Thoracic aorta (tissue), 2 donors: Measurements from ENCODE around the gene MAN1C1. TPM values are rescaled to one million over a fixed set of nuclear protein-coding genes. Genes with fewer than 3 reads are reported as not detected.

Source experiments
- ATAC-seq: fragments of 150-250 bp; one replicate; pipeline ENCODE4 v1.8.0; 2017; ENCODE audit warnings: low read depth; ENCODE audit not compliant: insufficient number of reproducible peaks, low FRiP score
- DNase-seq: peaks from one replicate; pipeline ENCODE4 v3.0.0-alpha.2; 2020; ENCODE audit warnings: low spot score
- H3K27ac ChIP-seq, 2 donors: fragments of 200-600 bp; sonication (generic); 1 replicate in 1 of 2; 2 replicates in 1 of 2; pipeline ENCODE4 v1.5.1; 2016; ENCODE audit warnings: mild to moderate bottlenecking in 2 of 2, moderate library complexity in 2 of 2
- H3K27me3 ChIP-seq: fragments of 200-600 bp; sonication (generic); replicated peaks from 2 replicates; pipeline ENCODE4 v1.6.0; 2016; ENCODE audit warnings: mild to moderate bottlenecking; ENCODE audit not compliant: insufficient read depth
- H3K36me3 ChIP-seq: fragments of 200-600 bp; sonication (generic); one replicate; pipeline ENCODE4 v1.5.1; 2016
- H3K4me1 ChIP-seq, 2 donors: fragments of 200-600 bp; sonication (generic); 1 replicate in 1 of 2; 2 replicates in 1 of 2; pipeline versions ENCODE4 v1.5.1 to v1.6.0; 2016; ENCODE audit warnings: low read depth in 2 of 2, mild to moderate bottlenecking in 1 of 2; ENCODE audit not compliant: control insufficient read depth in 1 of 2
- H3K4me3 ChIP-seq: fragments of 200-600 bp; sonication (generic); 2 replicates; pipeline ENCODE4 v1.5.1; 2016; ENCODE audit warnings: mild to moderate bottlenecking
- H3K9me3 ChIP-seq: fragments of 200-600 bp; sonication (generic); 2 replicates; pipeline ENCODE4 v1.5.1; 2016
- total RNA-seq, 2 donors: library from RNA; depleted of rRNA; stranded (reverse); fragments of >200 nt; gene quantifications; one replicate each; pipeline versions ENCODE4 v1.1.0 to v1.2.3, GENCODE V29; 2016
- TF ChIP-seq, protein P1 (sequence below): fragments of 200-600 bp; sonication (generic); IDR thresholded peaks from one replicate; pipeline ENCODE4 v1.5.1; 2019; ENCODE audit warnings: antibody characterized with exemption

MAN1C1 gene
- total RNA-seq, 2 donors from 2014 or later = 21.0 to 26.0 TPM

GRCh38 chr1:25815208-25816111 is 198.9 kb downstream of the MAN1C1 start:
- no peak for DNase-seq
- no peak for ATAC-seq
- Histone ChIP-seq H3K4me3 (no peak overlapping the region), H3K27ac (no peak overlapping the region), H3K27me3 (no peaks in the 10 kb centered on the region), H3K36me3 (peaks cover 41% of the 10 kb centered on the region), H3K4me1 (peaks cover 7 to 15% of the 10 kb centered on the region in 2 donors), H3K9me3 (no peaks in the 10 kb centered on the region)
- TF ChIP-seq, protein P1, sequence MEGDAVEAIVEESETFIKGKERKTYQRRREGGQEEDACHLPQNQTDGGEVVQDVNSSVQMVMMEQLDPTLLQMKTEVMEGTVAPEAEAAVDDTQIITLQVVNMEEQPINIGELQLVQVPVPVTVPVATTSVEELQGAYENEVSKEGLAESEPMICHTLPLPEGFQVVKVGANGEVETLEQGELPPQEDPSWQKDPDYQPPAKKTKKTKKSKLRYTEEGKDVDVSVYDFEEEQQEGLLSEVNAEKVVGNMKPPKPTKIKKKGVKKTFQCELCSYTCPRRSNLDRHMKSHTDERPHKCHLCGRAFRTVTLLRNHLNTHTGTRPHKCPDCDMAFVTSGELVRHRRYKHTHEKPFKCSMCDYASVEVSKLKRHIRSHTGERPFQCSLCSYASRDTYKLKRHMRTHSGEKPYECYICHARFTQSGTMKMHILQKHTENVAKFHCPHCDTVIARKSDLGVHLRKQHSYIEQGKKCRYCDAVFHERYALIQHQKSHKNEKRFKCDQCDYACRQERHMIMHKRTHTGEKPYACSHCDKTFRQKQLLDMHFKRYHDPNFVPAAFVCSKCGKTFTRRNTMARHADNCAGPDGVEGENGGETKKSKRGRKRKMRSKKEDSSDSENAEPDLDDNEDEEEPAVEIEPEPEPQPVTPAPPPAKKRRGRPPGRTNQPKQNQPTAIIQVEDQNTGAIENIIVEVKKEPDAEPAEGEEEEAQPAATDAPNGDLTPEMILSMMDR = no peak

DNA sequence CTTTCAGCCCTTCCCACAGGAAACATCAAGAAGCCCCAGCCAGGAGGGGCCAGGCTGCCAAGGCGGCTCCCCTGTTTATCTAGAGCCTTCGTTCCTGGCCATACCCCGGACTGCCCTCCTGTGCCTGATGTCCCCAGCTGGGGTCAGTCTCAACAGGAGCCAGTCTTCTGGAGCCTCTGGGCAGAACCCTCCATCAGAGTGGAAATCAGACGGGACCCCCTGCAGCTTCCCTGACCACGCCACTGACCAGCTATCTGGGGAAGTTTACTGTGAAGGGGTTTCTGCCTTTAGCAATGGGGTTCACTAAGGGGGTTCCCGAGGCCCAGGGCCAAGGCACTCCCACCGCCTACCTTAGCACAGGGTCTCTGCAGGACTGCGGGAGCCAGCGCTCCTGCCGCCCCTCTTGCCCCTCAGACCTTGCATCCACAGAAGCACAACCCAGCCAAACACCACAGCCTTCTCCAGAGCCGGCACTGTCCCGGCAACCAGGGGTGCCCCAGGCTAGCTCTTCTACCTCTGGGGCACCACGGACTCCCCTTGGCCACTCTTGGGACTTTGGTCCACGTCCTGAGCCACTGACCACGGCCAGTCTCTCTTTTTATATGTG is 199.6 kb downstream of the MAN1C1 start:
- DNase-seq (no peak), ATAC-seq (no peak)
- H3K4me3 ChIP-seq = no peak overlapping the region
- H3K36me3 ChIP-seq = peaks cover 41% of the 10 kb centered on the region
- H3K27me3 ChIP-seq = no peaks in the 10 kb centered on the region
- no peak overlapping the region for H3K27ac ChIP-seq
- peaks cover 9 to 21% of the 10 kb centered on the region in 2 donors for H3K4me1 ChIP-seq
- no peaks in the 10 kb centered on the region for H3K9me3 ChIP-seq
- TF ChIP-seq, protein P1 = no peak

DNA sequence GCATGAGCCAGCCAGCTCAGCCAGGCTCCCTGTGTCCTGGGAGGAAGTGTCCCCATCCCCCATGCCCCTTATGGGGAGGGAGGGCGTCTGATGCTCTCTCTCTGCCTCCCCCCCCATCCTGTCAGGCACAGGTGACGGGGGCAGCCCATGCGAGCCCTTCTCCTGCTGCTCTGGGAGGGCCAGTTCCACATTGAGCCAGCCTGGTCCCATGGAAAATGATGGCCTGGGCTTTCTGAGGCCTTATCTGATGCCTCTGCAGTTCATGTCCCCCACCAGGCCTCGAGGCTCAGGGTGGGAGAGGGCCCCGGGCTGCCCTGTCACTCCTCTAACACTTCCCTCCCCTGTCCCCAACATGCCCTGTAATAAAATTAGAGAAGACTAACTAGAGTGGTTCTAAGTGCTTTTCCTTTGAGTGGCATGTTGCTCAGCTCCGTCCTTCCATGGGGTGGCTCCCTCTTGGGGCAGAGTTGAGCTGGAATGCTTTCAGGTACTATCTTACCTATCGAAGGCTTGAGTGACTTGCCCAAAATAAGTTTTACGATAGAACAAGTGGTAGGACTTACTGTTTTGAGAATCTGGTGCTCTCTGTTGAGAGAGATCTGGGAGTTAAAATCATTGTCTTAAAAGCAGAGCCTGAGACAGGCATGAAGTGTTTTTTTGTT is 201.4 kb downstream of the MAN1C1 start:
- H3K36me3 ChIP-seq = peaks cover 28% of the 10 kb centered on the region
- ATAC-seq (no peak), DNase-seq (no peak)
- no peaks in the 10 kb centered on the region for H3K27me3 ChIP-seq
- no peak overlapping the region for H3K4me3 ChIP-seq
- H3K9me3 ChIP-seq = no peaks in the 10 kb centered on the region
- H3K4me1 ChIP-seq = peaks cover 19 to 38% of the 10 kb centered on the region in 2 donors
- TF ChIP-seq, protein P1 = no peak
- H3K27ac ChIP-seq = no peak overlapping the region

GRCh38 chr1:25818569-25818968 is 202.0 kb downstream of the MAN1C1 start:
- H3K27me3 ChIP-seq = no peaks in the 10 kb centered on the region
- DNase-seq (no peak), ATAC-seq (no peak)
- H3K27ac ChIP-seq = peak overlapping the region; percentile 84 to 89
- TF ChIP-seq, protein P1 = no peak
- H3K4me3 ChIP-seq = peak overlapping the region; percentile 94
- no peaks in the 10 kb centered on the region for H3K9me3 ChIP-seq
- H3K36me3 ChIP-seq = peaks cover 24% of the 10 kb centered on the region
- peaks cover 19 to 38% of the 10 kb centered on the region in 2 donors for H3K4me1 ChIP-seq
